Fibroblast of villous mesenchyme (primary cell): ENCODE results near the gene CDKN2AIP. TPM values are rescaled to one million over a fixed set of nuclear protein-coding genes. Genes with fewer than 3 reads are reported as not detected.
"Not testable (repeated sequence)": the region's sequence is repeated elsewhere in the genome, so short reads cannot be mapped to it uniquely, and the experiment has no call there.

Experiments
- DNase-seq: peaks from one replicate; pipeline ENCODE4 v3.0.0-alpha.2; 2010; ENCODE audit warnings: low read depth
- H3K4me3 ChIP-seq: 2 replicates; pipeline ENCODE4 v1.5.1; 2011; ENCODE audit warnings: low read depth, mild to moderate bottlenecking, low read length
- total RNA-seq: library from RNA; depleted of rRNA; stranded (reverse); fragments of >200 nt; gene quantifications from 2 replicates; pipeline ENCODE4 v1.2.3, GENCODE V29; 2012
- TF ChIP-seq, protein P1 (sequence below): IDR thresholded peaks from 2 replicates; pipeline ENCODE4 v1.5.1; 2012; ENCODE audit warnings: low read depth, mild to moderate bottlenecking, low read length; ENCODE audit not compliant: insufficient read depth

CDKN2AIP gene
- total RNA-seq, 1 donor: 17.3 TPM

DNA sequence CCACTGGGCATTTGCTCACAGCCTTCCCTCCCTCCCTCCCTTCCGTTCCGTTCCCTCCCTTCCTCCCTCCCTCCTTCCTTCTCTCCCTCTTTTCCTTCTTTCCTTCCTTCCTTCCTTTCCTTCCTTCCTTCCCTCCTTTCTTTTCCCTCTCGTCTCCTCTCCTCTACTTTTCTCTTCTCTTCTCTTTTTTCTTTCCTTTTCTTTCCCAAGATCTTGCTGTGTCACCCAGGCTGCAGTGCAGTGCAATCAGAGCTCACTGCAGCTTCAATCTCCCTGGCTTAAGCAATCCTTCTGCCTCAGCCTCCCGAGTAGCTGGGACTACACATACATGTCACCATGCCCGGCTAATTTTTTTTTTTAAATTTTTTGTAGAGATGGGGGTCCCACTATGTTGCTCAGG lies 33.7 kb downstream of the CDKN2AIP start:
- TF ChIP-seq, protein P1, sequence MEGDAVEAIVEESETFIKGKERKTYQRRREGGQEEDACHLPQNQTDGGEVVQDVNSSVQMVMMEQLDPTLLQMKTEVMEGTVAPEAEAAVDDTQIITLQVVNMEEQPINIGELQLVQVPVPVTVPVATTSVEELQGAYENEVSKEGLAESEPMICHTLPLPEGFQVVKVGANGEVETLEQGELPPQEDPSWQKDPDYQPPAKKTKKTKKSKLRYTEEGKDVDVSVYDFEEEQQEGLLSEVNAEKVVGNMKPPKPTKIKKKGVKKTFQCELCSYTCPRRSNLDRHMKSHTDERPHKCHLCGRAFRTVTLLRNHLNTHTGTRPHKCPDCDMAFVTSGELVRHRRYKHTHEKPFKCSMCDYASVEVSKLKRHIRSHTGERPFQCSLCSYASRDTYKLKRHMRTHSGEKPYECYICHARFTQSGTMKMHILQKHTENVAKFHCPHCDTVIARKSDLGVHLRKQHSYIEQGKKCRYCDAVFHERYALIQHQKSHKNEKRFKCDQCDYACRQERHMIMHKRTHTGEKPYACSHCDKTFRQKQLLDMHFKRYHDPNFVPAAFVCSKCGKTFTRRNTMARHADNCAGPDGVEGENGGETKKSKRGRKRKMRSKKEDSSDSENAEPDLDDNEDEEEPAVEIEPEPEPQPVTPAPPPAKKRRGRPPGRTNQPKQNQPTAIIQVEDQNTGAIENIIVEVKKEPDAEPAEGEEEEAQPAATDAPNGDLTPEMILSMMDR: no peak
- DNase-seq: no peak
- H3K4me3 ChIP-seq: peak overlapping the region; percentile 18

DNA sequence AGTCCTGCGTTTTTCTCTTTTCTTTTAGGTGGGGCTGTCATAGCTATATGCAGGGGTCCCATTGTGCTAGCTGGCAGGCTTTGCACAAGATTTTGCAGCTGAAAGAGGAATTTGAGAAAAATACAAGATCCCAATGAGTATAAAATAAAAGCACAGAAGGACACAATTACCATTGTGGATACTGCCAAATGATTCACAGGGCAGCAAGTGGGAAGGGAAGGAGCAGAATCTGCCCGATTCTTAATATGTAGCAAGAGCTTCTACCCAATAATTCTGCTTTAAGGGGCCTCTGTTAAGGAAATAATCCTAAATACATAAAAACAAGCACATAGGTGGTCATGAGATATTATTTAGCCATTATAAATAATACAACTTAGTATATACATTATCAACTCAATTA lies 34.5 kb downstream of the CDKN2AIP start:
- DNase-seq: no peak
- H3K4me3 ChIP-seq: no peak overlapping the region
- TF ChIP-seq, protein P1: no peak

DNA sequence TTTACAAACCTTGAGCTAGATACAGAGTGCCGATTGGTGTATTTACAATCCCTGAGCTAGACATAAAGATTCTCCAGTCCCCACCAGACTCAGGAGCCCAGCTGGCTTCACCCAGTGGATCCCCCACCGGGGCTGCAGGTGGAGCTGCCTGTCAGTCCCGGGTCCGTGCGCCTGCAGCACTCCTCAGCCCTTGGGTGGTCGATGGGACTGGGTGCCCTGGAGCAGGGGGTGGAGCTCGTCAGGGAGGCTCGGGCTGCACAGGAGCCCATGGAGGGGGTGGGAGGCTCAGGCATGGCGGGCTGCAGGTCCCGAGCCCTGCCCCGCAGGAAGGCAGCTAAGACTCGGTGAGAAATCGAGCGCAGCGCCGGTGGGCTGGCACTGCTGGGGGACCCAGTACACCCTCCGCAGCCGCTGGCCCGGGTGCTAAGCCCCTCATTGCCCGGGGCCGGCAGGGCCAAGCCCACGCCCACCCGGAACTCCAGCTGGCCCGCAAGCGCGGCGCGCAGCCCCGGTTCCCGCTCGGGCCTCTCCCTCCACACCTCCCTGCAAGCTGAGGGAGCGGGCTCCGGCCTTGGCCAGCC lies 38.2 kb downstream of the CDKN2AIP start:
- H3K4me3 ChIP-seq, DNase-seq: not testable (repeated sequence)

DNA sequence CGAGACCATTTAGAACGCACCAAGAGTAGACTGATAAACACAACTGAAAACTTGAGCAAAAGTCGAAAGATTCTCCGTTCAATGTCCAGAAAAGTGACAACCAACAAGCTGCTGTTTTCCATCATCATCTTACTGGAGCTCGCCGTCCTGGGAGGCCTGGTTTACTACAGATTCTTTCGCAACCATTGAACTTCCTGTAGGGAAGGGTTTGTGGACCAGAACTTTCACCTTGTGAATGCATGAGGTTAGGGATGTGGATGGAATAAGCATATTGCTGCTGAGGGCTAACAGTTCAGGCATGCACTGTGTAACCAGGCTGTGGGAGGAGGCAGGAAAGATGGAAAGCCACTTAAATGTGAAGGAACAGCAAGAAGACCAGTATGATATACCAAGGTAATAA lies 39.6 kb downstream of the CDKN2AIP start:
- DNase-seq: no peak
- no peak overlapping the region for H3K4me3 ChIP-seq
- TF ChIP-seq, protein P1: no peak

DNA sequence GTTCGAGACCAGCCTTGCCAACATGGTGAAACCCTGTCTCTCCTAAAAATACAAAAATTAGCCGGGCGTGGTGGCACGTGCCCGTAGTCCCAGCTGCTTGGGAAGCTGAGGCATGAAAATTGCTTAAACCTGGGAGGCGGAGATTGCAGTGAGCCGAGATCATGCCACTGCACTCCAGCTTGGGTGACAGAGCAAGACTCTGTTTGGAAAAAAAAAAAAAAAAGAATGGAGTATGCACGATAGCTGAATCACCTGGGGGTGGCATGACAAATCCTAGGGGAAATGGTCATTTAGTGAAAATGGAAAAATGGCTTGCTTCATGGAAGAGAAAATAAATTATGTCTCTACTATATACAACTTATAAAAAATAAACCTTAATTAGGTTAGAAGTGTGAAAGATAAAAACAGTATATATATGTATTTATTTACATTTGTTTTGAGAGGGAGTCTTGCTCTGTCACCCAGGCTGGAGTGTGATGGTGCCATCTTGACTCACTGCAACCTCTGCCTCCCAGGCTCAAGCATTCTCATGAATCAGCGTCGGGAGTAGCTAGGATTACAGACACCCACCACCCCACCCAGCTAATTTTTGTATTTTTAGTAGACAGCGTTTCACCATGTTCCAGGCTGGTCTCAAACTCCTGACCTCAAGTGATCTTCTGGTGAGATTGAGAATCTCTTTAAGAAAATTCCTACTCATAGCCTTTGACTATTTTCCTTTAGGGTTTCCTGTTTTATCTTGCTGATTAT lies 41.1 kb downstream of the CDKN2AIP start:
- no peak for DNase-seq

DNA sequence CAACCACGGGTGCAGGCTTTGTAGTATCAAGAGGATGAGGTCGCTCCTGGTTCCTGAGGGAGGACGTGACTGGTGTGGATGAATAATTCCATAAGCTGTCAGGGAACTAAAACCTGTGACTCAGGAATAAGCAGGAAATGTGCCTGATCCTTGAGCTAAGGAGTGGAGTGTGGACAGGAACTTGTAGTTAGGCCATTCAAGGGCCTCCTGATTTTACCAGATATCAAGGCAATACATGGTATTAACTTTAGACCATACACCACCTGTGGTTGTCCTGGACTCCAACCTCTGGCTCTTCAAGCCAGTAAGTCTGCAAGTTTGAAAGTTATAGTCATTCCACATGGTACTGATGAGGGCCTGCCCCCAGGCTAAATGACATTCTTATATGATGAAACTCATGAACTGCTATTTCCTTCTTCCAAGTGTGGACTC lies 48.4 kb downstream of the CDKN2AIP start:
- DNase-seq: peak; percentile 59
- TF ChIP-seq, protein P1: no peak

More for the DNA sequence above, 41.1 kb downstream of the CDKN2AIP start:
- no peak overlapping the region for H3K4me3 ChIP-seq
- TF ChIP-seq, protein P1: no peak

DNA sequence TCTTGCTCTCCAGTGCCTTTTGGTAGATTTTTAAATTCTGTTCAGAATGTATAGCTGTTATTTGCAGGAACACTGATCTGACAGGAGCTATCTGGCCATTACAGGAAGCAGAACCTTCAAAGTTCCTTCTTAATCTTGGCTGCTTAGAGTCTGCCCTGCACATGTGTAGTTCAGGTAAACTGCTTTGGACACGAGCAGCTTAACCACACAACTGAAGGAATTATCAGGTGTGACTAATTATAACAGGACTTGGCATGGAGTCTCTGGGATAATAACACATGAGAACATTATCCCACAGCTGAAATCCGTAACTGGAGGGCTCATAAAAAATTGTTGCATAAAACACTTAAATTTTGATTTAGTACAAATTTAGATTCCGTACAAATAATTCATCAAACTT lies 48.8 kb downstream of the CDKN2AIP start:
- H3K4me3 ChIP-seq: no peak overlapping the region
- no peak for DNase-seq
- TF ChIP-seq, protein P1: no peak

More for the DNA sequence above, 48.4 kb downstream of the CDKN2AIP start:
- H3K4me3 ChIP-seq: no peak overlapping the region
